Activated CD4-positive, alpha-beta T cell treated with anti-CD3 and anti-CD28 coated beads, Interleukin-2, amount 10 ng/mL, durations not matched to agents 24 days and 14 days (primary cell): Measurements from ENCODE around the gene TNFSF4. TPM values are rescaled to one million over a fixed set of nuclear protein-coding genes. Genes with fewer than 3 reads are reported as not detected.
"Not testable (repeated sequence)": the region's sequence is repeated elsewhere in the genome, so short reads cannot be mapped to it uniquely, and the experiment has no call there.

Experiments
- DNase-seq: peaks from one replicate; pipeline ENCODE4 v3.0.0; 2022
- H3K27ac Mint-ChIP-seq: one replicate; pipeline ENCODE4 v1.8.0; 2022; ENCODE audit warnings: mild to moderate bottlenecking, mixed read lengths
- H3K27me3 Mint-ChIP-seq: one replicate; pipeline ENCODE4 v1.8.0; 2022; ENCODE audit warnings: mixed read lengths
- H3K36me3 Mint-ChIP-seq: one replicate; pipeline ENCODE4 v1.8.0; 2022; ENCODE audit warnings: low read depth, mild to moderate bottlenecking, mixed read lengths
- H3K4me1 Mint-ChIP-seq: one replicate; pipeline ENCODE4 v1.8.0; 2021; ENCODE audit warnings: mixed read lengths
- H3K4me3 Mint-ChIP-seq: one replicate; pipeline ENCODE4 v1.8.0; 2022; ENCODE audit warnings: mild to moderate bottlenecking, moderate library complexity, mixed read lengths
- H3K9me3 Mint-ChIP-seq: one replicate; pipeline ENCODE4 v1.8.0; 2021; ENCODE audit warnings: mixed read lengths
- intact Hi-C: fragments of 100-400 bp; cut with micrococcal nuclease; formaldehyde crosslinking; loops from one replicate; pipeline ENCODE4 v1.15.1; 2023
- total RNA-seq: library from RNA; stranded (reverse); gene quantifications from 2 replicates; pipeline ENCODE4 v1.2.3, GENCODE V29; 2022

TNFSF4 gene
- total RNA-seq, 1 donor from 2014 or later, result 1.7 TPM

- H3K4me3 Mint-ChIP-seq, result no peak overlapping the region
- H3K27me3 Mint-ChIP-seq, result no peaks in the 10 kb centered on the region
- no peak overlapping the region for H3K27ac Mint-ChIP-seq
- H3K4me1 Mint-ChIP-seq, result no peaks in the 10 kb centered on the region
- no peaks in the 10 kb centered on the region for H3K36me3 Mint-ChIP-seq
- intact Hi-C loops, result no loop called here
- no peak for DNase-seq
- H3K9me3 Mint-ChIP-seq, result peaks cover 6% of the 10 kb centered on the region
Observed at GRCh38 chr1:173164686-173165085, 42.4 kb downstream of the TNFSF4 start.

- H3K36me3 Mint-ChIP-seq, result no peaks in the 10 kb centered on the region
- H3K9me3 Mint-ChIP-seq, result peaks cover 6% of the 10 kb centered on the region
- DNase-seq, result no peak
- H3K27ac Mint-ChIP-seq, result no peak overlapping the region
- H3K27me3 Mint-ChIP-seq, result no peaks in the 10 kb centered on the region
- H3K4me3 Mint-ChIP-seq, result no peak overlapping the region
- no peaks in the 10 kb centered on the region for H3K4me1 Mint-ChIP-seq
- intact Hi-C loops, result no loop called here
Observed at GRCh38 chr1:173164178-173164577, 43.0 kb downstream of the TNFSF4 start.

GRCh38 chr1:173163222-173163621, 43.9 kb downstream of the TNFSF4 start:
- no peak overlapping the region for H3K4me3 Mint-ChIP-seq
- no peaks in the 10 kb centered on the region for H3K4me1 Mint-ChIP-seq
- no peaks in the 10 kb centered on the region for H3K36me3 Mint-ChIP-seq
- H3K9me3 Mint-ChIP-seq, result peaks cover 6% of the 10 kb centered on the region
- intact Hi-C loops, result no loop called here
- H3K27me3 Mint-ChIP-seq, result no peaks in the 10 kb centered on the region
- DNase-seq, result no peak
- no peak overlapping the region for H3K27ac Mint-ChIP-seq

- Mint-ChIP-seq H3K4me1 (no peaks in the 10 kb centered on the region), H3K4me3 (no peak overlapping the region), H3K27ac (no peak overlapping the region), H3K36me3 (no peaks in the 10 kb centered on the region), H3K27me3 (no peaks in the 10 kb centered on the region), H3K9me3 (peaks cover 3% of the 10 kb centered on the region)
- no peak for DNase-seq
- intact Hi-C loops, result no loop called here
Observed at GRCh38 chr1:173162601-173163000, 44.5 kb downstream of the TNFSF4 start.

- no peaks in the 10 kb centered on the region for H3K4me1 Mint-ChIP-seq
- H3K36me3 Mint-ChIP-seq, result no peaks in the 10 kb centered on the region
- no peak for DNase-seq
- H3K27ac Mint-ChIP-seq, result no peak overlapping the region
- no peak overlapping the region for H3K4me3 Mint-ChIP-seq
- no peaks in the 10 kb centered on the region for H3K27me3 Mint-ChIP-seq
- H3K9me3 Mint-ChIP-seq, result peaks cover 5% of the 10 kb centered on the region
- intact Hi-C loops, result no loop called here
Observed at GRCh38 chr1:173161510-173162221, 45.5 kb downstream of the TNFSF4 start.

GRCh38 chr1:173153964-173154363, 53.2 kb downstream of the TNFSF4 start:
- H3K4me3 Mint-ChIP-seq, H3K27me3 Mint-ChIP-seq, H3K4me1 Mint-ChIP-seq, H3K27ac Mint-ChIP-seq, H3K36me3 Mint-ChIP-seq, intact Hi-C loops, DNase-seq: not testable (repeated sequence)
- peaks cover 15% of the 10 kb centered on the region for H3K9me3 Mint-ChIP-seq

- Mint-ChIP-seq H3K4me1 (no peaks in the 10 kb centered on the region), H3K4me3 (no peak overlapping the region), H3K27ac (no peak overlapping the region), H3K36me3 (no peaks in the 10 kb centered on the region), H3K27me3 (no peaks in the 10 kb centered on the region), H3K9me3 (peaks cover 15% of the 10 kb centered on the region)
- no peak for DNase-seq
- intact Hi-C loops, result no loop called here
Observed at GRCh38 chr1:173153503-173153902, 53.6 kb downstream of the TNFSF4 start.

- Mint-ChIP-seq H3K36me3 (no peaks in the 10 kb centered on the region), H3K4me3 (no peak overlapping the region), H3K4me1 (no peaks in the 10 kb centered on the region), H3K27ac (no peak overlapping the region), H3K27me3 (no peaks in the 10 kb centered on the region), H3K9me3 (peaks cover 16% of the 10 kb centered on the region)
- intact Hi-C loops, result no loop called here
- no peak for DNase-seq
Observed at GRCh38 chr1:173152598-173152997, 54.5 kb downstream of the TNFSF4 start.

- no peaks in the 10 kb centered on the region for H3K36me3 Mint-ChIP-seq
- peaks cover 20% of the 10 kb centered on the region for H3K9me3 Mint-ChIP-seq
- H3K27ac Mint-ChIP-seq, result no peak overlapping the region
- intact Hi-C loops, result no loop called here
- H3K4me1 Mint-ChIP-seq, result no peaks in the 10 kb centered on the region
- no peak overlapping the region for H3K4me3 Mint-ChIP-seq
- DNase-seq, result no peak
- peaks cover 10% of the 10 kb centered on the region for H3K27me3 Mint-ChIP-seq
Observed at GRCh38 chr1:173150795-173151194, 56.3 kb downstream of the TNFSF4 start.

GRCh38 chr1:173149887-173150286, 57.2 kb downstream of the TNFSF4 start:
- peaks cover 29% of the 10 kb centered on the region for H3K9me3 Mint-ChIP-seq
- H3K4me1 Mint-ChIP-seq, result no peaks in the 10 kb centered on the region
- no peaks in the 10 kb centered on the region for H3K36me3 Mint-ChIP-seq
- DNase-seq, result no peak
- intact Hi-C loops, result no loop called here
- no peak overlapping the region for H3K4me3 Mint-ChIP-seq
- H3K27me3 Mint-ChIP-seq, result peaks cover 15% of the 10 kb centered on the region
- no peak overlapping the region for H3K27ac Mint-ChIP-seq

GRCh38 chr1:173148971-173149370, 58.2 kb downstream of the TNFSF4 start:
- intact Hi-C loops, result no loop called here
- no peak for DNase-seq
- Mint-ChIP-seq H3K4me3 (no peak overlapping the region), H3K4me1 (no peaks in the 10 kb centered on the region), H3K27me3 (peaks cover 23% of the 10 kb centered on the region), H3K9me3 (peaks cover 33% of the 10 kb centered on the region), H3K36me3 (no peaks in the 10 kb centered on the region), H3K27ac (no peak overlapping the region)

- no peaks in the 10 kb centered on the region for H3K4me1 Mint-ChIP-seq
- peaks cover 33% of the 10 kb centered on the region for H3K9me3 Mint-ChIP-seq
- intact Hi-C loops, result no loop called here
- peaks cover 23% of the 10 kb centered on the region for H3K27me3 Mint-ChIP-seq
- no peak overlapping the region for H3K27ac Mint-ChIP-seq
- no peak for DNase-seq
- no peaks in the 10 kb centered on the region for H3K36me3 Mint-ChIP-seq
- no peak overlapping the region for H3K4me3 Mint-ChIP-seq
Observed at GRCh38 chr1:173148545-173148944, 58.6 kb downstream of the TNFSF4 start.

- intact Hi-C loops, result no loop called here
- Mint-ChIP-seq H3K27me3 (peaks cover 14% of the 10 kb centered on the region), H3K27ac (no peak overlapping the region), H3K36me3 (no peaks in the 10 kb centered on the region), H3K9me3 (peaks cover 16% of the 10 kb centered on the region), H3K4me1 (no peaks in the 10 kb centered on the region), H3K4me3 (no peak overlapping the region)
- DNase-seq, result no peak
Observed at GRCh38 chr1:173140733-173141132, 66.4 kb downstream of the TNFSF4 start.

GRCh38 chr1:173139706-173140105, 67.4 kb downstream of the TNFSF4 start:
- no peaks in the 10 kb centered on the region for H3K4me1 Mint-ChIP-seq
- no peak for DNase-seq
- no peaks in the 10 kb centered on the region for H3K36me3 Mint-ChIP-seq
- H3K27ac Mint-ChIP-seq, result no peak overlapping the region
- peaks cover 5% of the 10 kb centered on the region for H3K9me3 Mint-ChIP-seq
- H3K4me3 Mint-ChIP-seq, result no peak overlapping the region
- peaks cover 8% of the 10 kb centered on the region for H3K27me3 Mint-ChIP-seq
- intact Hi-C loops, result no loop called here

- Mint-ChIP-seq H3K27me3 (peaks cover 2% of the 10 kb centered on the region), H3K27ac (no peak overlapping the region), H3K4me3 (no peak overlapping the region), H3K4me1 (no peaks in the 10 kb centered on the region), H3K9me3 (peaks cover 9% of the 10 kb centered on the region), H3K36me3 (no peaks in the 10 kb centered on the region)
- no peak for DNase-seq
- intact Hi-C loops, result no loop called here
Observed at GRCh38 chr1:173137107-173137706, 69.9 kb downstream of the TNFSF4 start.
